ENCODE data around the gene AVEN. TPM values are rescaled to one million over a fixed set of nuclear protein-coding genes. Genes with fewer than 3 reads are reported as not detected.

AVEN gene
- total and polyA plus RNA-seq, 9 of the 15 experiments (the other 6 are each of a cell fraction or from before 2014, with no cell fraction given) = 1.5 to 6.4 (median 4.7) TPM

DNA sequence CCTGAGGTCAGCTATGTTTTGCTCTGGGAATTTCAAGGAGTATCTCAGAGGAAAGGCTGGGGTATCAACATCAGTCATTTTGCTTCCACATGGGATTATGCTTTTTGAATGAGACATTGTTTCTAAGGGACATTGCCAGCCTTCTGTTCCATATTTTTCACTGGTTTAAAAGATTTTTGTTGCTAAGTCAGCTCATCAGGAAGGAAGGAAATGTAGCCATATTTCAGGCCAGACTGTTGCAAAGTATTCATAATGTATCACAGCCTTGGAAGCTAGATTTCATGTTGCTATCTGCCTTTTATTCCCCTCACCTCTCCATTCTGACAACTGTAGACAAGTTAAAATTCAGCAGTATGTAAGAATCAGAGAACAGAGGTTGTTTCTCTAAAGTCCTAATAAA, 131.7 kb downstream of the AVEN start (continued):
- no peak for TF ChIP-seq TSHZ1 (CRISPR knock-in tag; IDR thresholded peaks at IDR 0.05)
- TF ChIP-seq ZNF121 (CRISPR knock-in tag; conservative IDR thresholded peaks at IDR 0.05) = no peak
- TF ChIP-seq NCOA2 (IDR thresholded peaks at IDR 0.05; ENCODE audit: partially characterized antibody in 2 of 2) = no peak

GRCh38 chr15:33903661-33904060, 135.3 kb downstream of the AVEN start:
- FAIRE-seq = no peak
- in situ Hi-C loops (cut with MboI) = no loop called here

More at GRCh38 chr15:33903661-33904060, 135.3 kb downstream of the AVEN start:
- no peak overlapping the region for H2AFZ ChIP-seq (ENCODE audit: low read depth, low read length)
- H3K4me2 ChIP-seq (ENCODE audit: insufficient read depth, low read length) = no peak overlapping the region
- intact Hi-C loops (cut with micrococcal nuclease) = no loop called here
- no peaks in the 10 kb centered on the region for H3K9me1 ChIP-seq (ENCODE audit: control insufficient read depth, insufficient read depth, low read length)
- BruUV-seq (replicated peaks) = no TSS peak
- no peak for TF ChIP-seq HDAC6 (IDR thresholded peaks at IDR 0.05; ENCODE audit: low read depth, low read length)
- no peak for TF ChIP-seq MAFK (IDR thresholded peaks at IDR 0.05; ENCODE audit: low read length)
- no peak for TF ChIP-seq RBM17 (IDR thresholded peaks at IDR 0.05; ENCODE audit: borderline replicate concordance, low read depth, low read length)
- no peak for TF ChIP-seq SMARCA4 (IDR thresholded peaks at IDR 0.05)
- no peaks in the 10 kb centered on the region; a peak in 2 of 5 replicates for H3K27me3 ChIP-seq (ENCODE audit: control insufficient read depth in 2 of 2, insufficient read depth in 2 of 2, low read length in 2 of 2)
- DNase-seq (ENCODE audit: extremely low read depth in 1 of 4, low spot score in 3 of 4) (no peak), ATAC-seq (no peak)
- no peak overlapping the region for H3K4me3 ChIP-seq
- WGBS (ENCODE audit: insufficient coverage, low coverage, missing lambda C conversion rate) = 2% methylated on average over 2 of the region's 2 CpGs
- H3K36me3 ChIP-seq (ENCODE audit: control insufficient read depth, insufficient read depth, low read length) = no peaks in the 10 kb centered on the region
- ChIA-PET CTCF (ENCODE audit: low intra/inter-chr PET ratio) (no interaction called here), POLR2A (no interaction called here)
- no peaks in the 10 kb centered on the region for H3K9me3 ChIP-seq (replicated peaks; ENCODE audit: control insufficient read depth, insufficient read depth, low read depth, low read length)
- no peaks in the 10 kb centered on the region for H4K20me1 ChIP-seq (replicated peaks; ENCODE audit: control insufficient read depth, insufficient read depth, low read length)
- H3K79me2 ChIP-seq (ENCODE audit: control insufficient read depth, insufficient read depth, low read length) = no peaks in the 10 kb centered on the region
- H3K9ac ChIP-seq (ENCODE audit: insufficient read depth in 1 of 2, low read depth in 2 of 2, low read length in 2 of 2) = no peak overlapping the region
- no peak overlapping the region for H3K27ac ChIP-seq (ENCODE audit: extremely low read depth, low read depth, low read length)
- no peaks in the 10 kb centered on the region for H3K4me1 ChIP-seq (replicated peaks in 1 of 2; ENCODE audit: control insufficient read depth in 2 of 2, insufficient read depth in 2 of 2, low read length in 2 of 2)
